HG03025 (cell line): ENCODE measurements around the gene CDK5.
"Not testable (repeated sequence)": the region's sequence is repeated elsewhere in the genome, so short reads cannot be mapped to it uniquely, and the experiment has no call there.

Experiments
- ATAC-seq: cut with Tn5 transposase; IDR thresholded peaks from one replicate; pipeline ENCODE4 v1.9.1; 2021; ENCODE audit warnings: mild to moderate bottlenecking, moderate library complexity; ENCODE audit not compliant: unreplicated experiment, low FRiP score

The CDK5 gene

GRCh38 chr7:151018421-151019129, 39.1 kb downstream of the CDK5 start:
- ATAC-seq = no peak

GRCh38 chr7:151017953-151018420, 39.7 kb downstream of the CDK5 start:
- no peak for ATAC-seq

GRCh38 chr7:151017370-151017952, 40.2 kb downstream of the CDK5 start:
- ATAC-seq = no peak

GRCh38 chr7:151016942-151017341, 40.8 kb downstream of the CDK5 start:
- ATAC-seq = no peak

GRCh38 chr7:151016505-151016904, 41.2 kb downstream of the CDK5 start:
- no peak for ATAC-seq

GRCh38 chr7:151015967-151016366, 41.7 kb downstream of the CDK5 start:
- ATAC-seq = no peak

GRCh38 chr7:151014950-151015349, 42.7 kb downstream of the CDK5 start:
- ATAC-seq = no peak

GRCh38 chr7:151013733-151014497, 43.8 kb downstream of the CDK5 start:
- no peak for ATAC-seq

- no peak for ATAC-seq
Observed at GRCh38 chr7:151013356-151013732, 44.4 kb downstream of the CDK5 start.

- no peak for ATAC-seq
Observed at GRCh38 chr7:151012911-151013347, 44.8 kb downstream of the CDK5 start.

- no peak for ATAC-seq
Observed at GRCh38 chr7:151012031-151012692, 45.5 kb downstream of the CDK5 start.

- not testable (repeated sequence) for ATAC-seq
Observed at GRCh38 chr7:151011616-151012015, 46.1 kb downstream of the CDK5 start.

GRCh38 chr7:151011097-151011409, 46.6 kb downstream of the CDK5 start:
- ATAC-seq = no peak

GRCh38 chr7:151010307-151011096, 47.2 kb downstream of the CDK5 start:
- no peak for ATAC-seq

GRCh38 chr7:151010037-151010306, 47.7 kb downstream of the CDK5 start:
- no peak for ATAC-seq

GRCh38 chr7:151009327-151010036, 48.2 kb downstream of the CDK5 start:
- no peak for ATAC-seq

GRCh38 chr7:151008511-151009323, 49.0 kb downstream of the CDK5 start:
- ATAC-seq = no peak

GRCh38 chr7:151008143-151008510, 49.6 kb downstream of the CDK5 start:
- no peak for ATAC-seq

- ATAC-seq = no peak
Observed at GRCh38 chr7:151007469-151007898, 50.2 kb downstream of the CDK5 start.
